ENCODE results near the gene SINHCAF. TPM values are rescaled to one million over a fixed set of nuclear protein-coding genes. Genes with fewer than 3 reads are reported as not detected.

Gene SINHCAF
- total and polyA plus RNA-seq, 2 donors from 2014 or later: 33.1 to 96.2 TPM

DNA sequence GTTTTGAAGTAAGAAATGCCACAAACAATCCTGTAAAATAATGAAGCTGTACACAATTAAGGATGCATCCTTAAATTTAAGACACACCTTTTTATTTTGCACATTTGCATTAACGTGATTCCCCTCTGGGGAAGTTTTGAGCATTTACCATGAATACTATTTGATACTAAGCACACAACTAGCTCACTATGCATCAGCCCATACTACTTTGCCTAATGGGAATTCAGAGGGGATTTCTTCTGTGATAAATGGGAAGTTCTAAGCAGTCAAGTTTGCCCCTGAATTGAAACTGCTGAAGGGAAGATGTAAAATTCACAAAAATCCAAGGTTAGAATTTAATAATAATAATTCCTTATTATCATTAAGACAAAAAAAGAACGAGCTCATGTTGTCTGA, 27.4 kb downstream of the SINHCAF start:
- FAIRE-seq: no peak

DNA sequence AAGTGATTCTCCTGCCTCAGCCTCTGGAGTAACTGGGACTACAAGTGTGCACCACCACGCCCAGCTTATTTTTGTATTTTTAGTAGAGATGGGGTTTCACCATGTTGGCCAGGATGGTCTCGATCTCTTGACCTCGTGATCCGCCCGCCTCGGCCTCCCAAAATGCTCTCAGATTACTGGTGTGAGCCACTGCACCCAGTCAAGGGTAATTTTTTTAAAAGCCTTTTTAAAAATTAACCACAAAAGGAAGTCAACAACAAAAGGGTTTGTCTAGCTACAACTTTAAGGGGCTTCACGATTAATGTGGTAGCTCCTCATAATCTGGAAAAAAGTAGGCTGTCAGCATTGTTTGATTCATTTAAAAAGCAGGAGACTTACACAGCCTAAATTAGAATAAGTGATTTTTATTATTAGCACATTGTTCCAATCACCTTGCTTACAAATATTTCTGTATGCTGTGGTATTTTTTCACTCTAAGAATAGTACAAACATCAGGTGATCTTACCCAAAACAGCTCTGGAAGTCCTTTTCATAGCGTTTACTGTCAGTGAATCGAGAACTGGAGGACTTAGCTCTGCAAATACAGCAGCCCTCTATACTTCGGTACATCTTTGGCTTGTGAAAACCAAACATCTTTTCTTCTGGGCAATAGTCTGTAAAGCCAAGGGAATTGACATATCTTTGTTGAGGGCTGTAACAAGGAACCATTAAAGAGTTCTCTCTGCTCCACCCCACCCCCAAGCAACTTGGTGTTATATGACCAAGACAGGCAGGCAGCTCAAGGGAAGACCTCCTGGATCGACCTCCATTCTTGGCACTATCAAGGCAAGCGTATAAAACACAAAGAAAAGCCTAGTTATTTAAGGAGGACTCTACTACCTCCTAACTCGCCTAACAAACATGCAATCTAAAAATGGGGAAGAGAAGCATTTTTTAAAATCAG, 28.1 kb downstream of the SINHCAF start:
- Histone ChIP-seq H3K9me3 (ENCODE audit: control insufficient read depth in 2 of 3, insufficient read depth in 1 of 3, low read length in 3 of 3) (no peaks in the 10 kb centered on the region), H3K27ac (ENCODE audit: low read depth in 2 of 2, low read length in 2 of 2) (no peak overlapping the region), H3K9ac (ENCODE audit: low read length in 3 of 3) (no peak overlapping the region), H3K36me3 (ENCODE audit: control insufficient read depth in 2 of 3, insufficient read depth in 3 of 3, low read length in 3 of 3) (peaks cover 4 to 20% (median 7%) of the 10 kb centered on the region in 3 donors), H3K4me1 (ENCODE audit: control insufficient read depth in 2 of 3, insufficient read depth in 2 of 3, low read depth in 1 of 3, low read length in 3 of 3) (no peaks in the 10 kb centered on the region), H3K4me3 (ENCODE audit: low read length in 3 of 3) (no peak overlapping the region), H3K27me3 (ENCODE audit: control insufficient read depth, insufficient read depth, low read length) (no peaks in the 10 kb centered on the region)
- intact Hi-C loops (cut with DNase I): no loop called here
- FAIRE-seq: no peak
- no peak for DNase-seq
- TF ChIP-seq, protein P1, sequence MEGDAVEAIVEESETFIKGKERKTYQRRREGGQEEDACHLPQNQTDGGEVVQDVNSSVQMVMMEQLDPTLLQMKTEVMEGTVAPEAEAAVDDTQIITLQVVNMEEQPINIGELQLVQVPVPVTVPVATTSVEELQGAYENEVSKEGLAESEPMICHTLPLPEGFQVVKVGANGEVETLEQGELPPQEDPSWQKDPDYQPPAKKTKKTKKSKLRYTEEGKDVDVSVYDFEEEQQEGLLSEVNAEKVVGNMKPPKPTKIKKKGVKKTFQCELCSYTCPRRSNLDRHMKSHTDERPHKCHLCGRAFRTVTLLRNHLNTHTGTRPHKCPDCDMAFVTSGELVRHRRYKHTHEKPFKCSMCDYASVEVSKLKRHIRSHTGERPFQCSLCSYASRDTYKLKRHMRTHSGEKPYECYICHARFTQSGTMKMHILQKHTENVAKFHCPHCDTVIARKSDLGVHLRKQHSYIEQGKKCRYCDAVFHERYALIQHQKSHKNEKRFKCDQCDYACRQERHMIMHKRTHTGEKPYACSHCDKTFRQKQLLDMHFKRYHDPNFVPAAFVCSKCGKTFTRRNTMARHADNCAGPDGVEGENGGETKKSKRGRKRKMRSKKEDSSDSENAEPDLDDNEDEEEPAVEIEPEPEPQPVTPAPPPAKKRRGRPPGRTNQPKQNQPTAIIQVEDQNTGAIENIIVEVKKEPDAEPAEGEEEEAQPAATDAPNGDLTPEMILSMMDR (IDR thresholded peaks at IDR 0.05; ENCODE audit: borderline replicate concordance, extremely low read depth, insufficient read depth): no peak

More for the DNA sequence above, 27.4 kb downstream of the SINHCAF start:
- Histone ChIP-seq H3K27me3 (ENCODE audit: control insufficient read depth, insufficient read depth, low read length) (no peaks in the 10 kb centered on the region), H3K27ac (ENCODE audit: low read depth in 2 of 2, low read length in 2 of 2) (no peak overlapping the region), H3K9ac (ENCODE audit: low read length in 3 of 3) (no peak overlapping the region), H3K36me3 (ENCODE audit: control insufficient read depth in 2 of 3, insufficient read depth in 3 of 3, low read length in 3 of 3) (peaks cover 7 to 16% (median 7%) of the 10 kb centered on the region in 3 donors), H3K9me3 (ENCODE audit: control insufficient read depth in 2 of 3, insufficient read depth in 1 of 3, low read length in 3 of 3) (no peaks in the 10 kb centered on the region), H3K4me3 (ENCODE audit: low read length in 3 of 3) (no peak overlapping the region), H3K4me1 (ENCODE audit: control insufficient read depth in 2 of 3, insufficient read depth in 2 of 3, low read depth in 1 of 3, low read length in 3 of 3) (no peaks in the 10 kb centered on the region)
- no peak for DNase-seq
- intact Hi-C loops (cut with DNase I): no loop called here
- TF ChIP-seq, protein P1 (IDR thresholded peaks at IDR 0.05; ENCODE audit: borderline replicate concordance, extremely low read depth, insufficient read depth): no peak

GRCh38 chr12:31289441-31289840, 36.5 kb downstream of the SINHCAF start:
- no peaks in the 10 kb centered on the region for H3K27me3 ChIP-seq (ENCODE audit: control insufficient read depth, insufficient read depth, low read length)
- no peak overlapping the region for H3K27ac ChIP-seq (ENCODE audit: low read depth in 2 of 2, low read length in 2 of 2)
- no peaks in the 10 kb centered on the region for H3K4me1 ChIP-seq (ENCODE audit: control insufficient read depth in 2 of 3, insufficient read depth in 2 of 3, low read depth in 1 of 3, low read length in 3 of 3)
- H3K4me3 ChIP-seq (ENCODE audit: low read length in 3 of 3): no peak overlapping the region
- H3K36me3 ChIP-seq (ENCODE audit: control insufficient read depth in 2 of 3, insufficient read depth in 3 of 3, low read length in 3 of 3): peaks cover 3 to 37% (median 9%) of the 10 kb centered on the region in 3 donors
- FAIRE-seq (no peak), DNase-seq (no peak)
- H3K9me3 ChIP-seq (ENCODE audit: control insufficient read depth in 2 of 3, insufficient read depth in 1 of 3, low read length in 3 of 3): no peaks in the 10 kb centered on the region
- intact Hi-C loops (cut with DNase I): no loop called here
- no peak overlapping the region for H3K9ac ChIP-seq (ENCODE audit: low read length in 3 of 3)
- TF ChIP-seq, protein P1 (IDR thresholded peaks at IDR 0.05; ENCODE audit: borderline replicate concordance, extremely low read depth, insufficient read depth): no peak
